Effector memory CD8-positive, alpha-beta T cell (primary cell): Measurements from ENCODE around the gene PLXNA3.

Experiments
- ATAC-seq: fragments of 150-1000 bp; cut with Tn5 transposase; replicated peaks from 2 replicates; pipeline ENCODE4 v1.10.0; 2021; ENCODE audit warnings: mild to moderate bottlenecking, moderate library complexity
- DNase-seq, 3 experiments: peaks; one replicate each; pipeline ENCODE4 v3.0.0; 2021
- H3K27ac Mint-ChIP-seq, 2 donors: one replicate each; pipeline ENCODE4 v1.8.0; 2022; ENCODE audit warnings: mild to moderate bottlenecking in 2 of 2, mixed read lengths in 2 of 2, moderate library complexity in 2 of 2
- H3K27me3 Mint-ChIP-seq, 2 donors: one replicate each; pipeline ENCODE4 v1.8.0; 2022; ENCODE audit warnings: mixed read lengths in 2 of 2
- H3K36me3 Mint-ChIP-seq: one replicate; pipeline ENCODE4 v1.8.0; 2022; ENCODE audit warnings: mild to moderate bottlenecking, moderate library complexity, mixed read lengths; ENCODE audit not compliant: insufficient read depth
- H3K4me1 Mint-ChIP-seq, 2 donors: one replicate each; pipeline ENCODE4 v1.8.0; 2022; ENCODE audit warnings: low read depth in 2 of 2, mixed read lengths in 2 of 2
- H3K4me3 Mint-ChIP-seq, 2 donors: one replicate each; pipeline ENCODE4 v1.8.0; 2022; ENCODE audit warnings: mild to moderate bottlenecking in 2 of 2, mixed read lengths in 2 of 2, moderate library complexity in 2 of 2
- H3K9me3 Mint-ChIP-seq, 2 donors: one replicate each; pipeline ENCODE4 v1.8.0; 2022; ENCODE audit warnings: mixed read lengths in 2 of 2

Gene PLXNA3

DNA sequence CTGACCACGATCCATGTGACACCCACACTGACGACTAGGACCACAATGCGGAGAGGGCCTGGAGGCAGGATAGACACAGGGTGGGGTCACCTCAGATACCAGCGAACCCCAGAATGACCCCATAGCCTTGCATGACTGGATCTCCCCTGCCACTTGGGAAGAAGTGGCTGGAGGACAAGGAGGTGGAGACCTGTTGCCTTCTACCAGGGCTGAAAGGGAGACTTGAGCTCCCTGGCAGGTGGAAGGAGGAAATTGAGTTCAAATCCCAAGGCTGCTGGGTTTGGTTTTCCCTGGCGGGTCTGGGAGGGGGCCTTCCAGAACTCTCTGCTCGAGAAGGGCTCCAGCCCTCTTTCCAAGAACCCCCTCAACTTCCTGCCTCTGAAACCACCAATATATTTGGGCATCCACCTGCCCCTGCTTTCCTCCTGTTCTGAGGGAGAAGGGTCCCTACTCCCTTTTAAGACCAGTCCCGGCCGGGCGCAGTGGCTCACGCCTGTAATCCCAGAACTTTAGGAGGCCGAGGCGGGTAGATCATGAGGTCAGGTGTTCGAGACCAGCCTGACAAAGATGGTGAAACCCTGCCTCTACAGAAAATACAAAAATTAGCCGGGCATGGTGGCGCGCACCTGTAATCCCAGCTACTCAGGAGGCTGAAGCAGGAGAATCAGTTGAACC, 54.9 kb downstream of the PLXNA3 start:
- peak overlapping the region in 1 of 2 donors; percentile 82 for H3K4me3 Mint-ChIP-seq
- H3K27me3 Mint-ChIP-seq = no peaks in the 10 kb centered on the region
- no peaks in the 10 kb centered on the region for H3K9me3 Mint-ChIP-seq
- no peak for DNase-seq
- H3K36me3 Mint-ChIP-seq = peaks cover 8% of the 10 kb centered on the region
- H3K4me1 Mint-ChIP-seq = peaks cover 15 to 17% of the 10 kb centered on the region in 2 donors
- ATAC-seq = no peak
- peak overlapping the region; percentile 20 to 87 for H3K27ac Mint-ChIP-seq

DNA sequence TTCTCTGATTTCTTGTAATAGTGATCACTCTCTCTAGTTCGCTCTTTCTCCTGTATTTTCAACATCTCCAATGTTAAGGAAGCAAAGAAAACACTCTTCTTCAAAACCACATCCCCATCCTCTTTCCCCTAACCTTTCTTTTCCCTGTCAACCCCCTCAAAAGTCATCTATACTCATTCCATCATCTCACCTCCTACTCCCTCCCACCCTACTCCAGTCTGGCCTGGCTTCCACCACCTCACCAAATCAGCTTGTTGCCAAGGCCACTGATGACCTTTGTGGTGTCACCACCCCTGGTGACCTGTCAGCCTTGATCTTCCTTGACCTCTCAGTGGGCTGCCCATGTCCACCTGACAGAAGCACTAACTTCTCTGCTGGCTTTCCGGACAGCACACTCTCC, 55.6 kb downstream of the PLXNA3 start:
- DNase-seq = no peak

DNA sequence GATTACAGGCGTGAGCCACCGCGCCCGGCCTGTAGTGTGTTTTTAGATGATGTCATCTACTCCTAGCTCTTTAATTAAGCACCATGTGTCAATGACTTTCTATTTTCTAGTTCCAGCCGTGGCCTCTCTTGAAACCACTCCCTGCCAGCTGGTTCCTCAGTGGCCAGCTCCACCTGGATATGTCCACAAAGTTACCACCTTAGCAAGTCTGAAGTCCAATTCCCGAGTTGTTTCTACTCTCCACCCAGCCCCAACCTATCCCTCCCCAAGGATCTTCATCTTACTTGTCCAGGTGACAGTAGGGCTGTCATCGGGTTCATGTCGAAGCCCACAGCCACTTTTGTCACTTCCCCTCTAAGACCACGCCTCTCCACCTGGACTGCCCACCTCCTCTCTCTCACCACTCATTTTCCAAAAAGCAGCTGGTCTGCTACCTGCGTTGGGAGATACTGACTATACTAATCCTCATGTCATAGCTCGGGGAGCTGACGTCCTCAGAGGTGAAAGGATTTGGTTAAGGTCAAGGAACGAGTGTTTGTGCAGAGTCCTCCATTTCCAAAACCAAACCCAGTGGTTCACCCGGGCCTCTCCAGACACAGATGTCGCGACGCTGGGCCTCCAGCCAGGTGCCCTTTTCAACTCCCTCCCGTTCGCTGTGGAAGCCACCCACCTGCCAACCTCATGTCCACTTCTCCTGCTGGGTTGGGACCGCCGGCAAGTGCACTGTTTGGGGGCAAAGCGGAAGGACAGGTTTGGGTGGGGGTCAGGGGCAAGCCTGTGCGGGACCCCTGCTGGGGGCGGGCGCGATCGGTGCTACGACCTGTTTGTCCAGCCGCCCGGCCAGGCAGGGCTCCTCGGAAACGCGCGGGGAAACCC, 57.2 kb downstream of the PLXNA3 start:
- no peak for ATAC-seq
- Mint-ChIP-seq H3K9me3 (no peaks in the 10 kb centered on the region), H3K27ac (peak overlapping the region; percentile 67 to 86), H3K4me1 (peaks cover 15 to 17% of the 10 kb centered on the region in 2 donors), H3K36me3 (peaks cover 3% of the 10 kb centered on the region), H3K27me3 (no peaks in the 10 kb centered on the region), H3K4me3 (peak overlapping the region; percentile 82)
- DNase-seq = no peak

More for the DNA sequence above, 55.6 kb downstream of the PLXNA3 start:
- ATAC-seq = no peak
- Mint-ChIP-seq H3K4me3 (peak overlapping the region; percentile 29 to 82), H3K9me3 (no peaks in the 10 kb centered on the region), H3K27ac (peak overlapping the region; percentile 20 to 87), H3K36me3 (peaks cover 8% of the 10 kb centered on the region), H3K27me3 (no peaks in the 10 kb centered on the region), H3K4me1 (peaks cover 15 to 17% of the 10 kb centered on the region in 2 donors)

DNA sequence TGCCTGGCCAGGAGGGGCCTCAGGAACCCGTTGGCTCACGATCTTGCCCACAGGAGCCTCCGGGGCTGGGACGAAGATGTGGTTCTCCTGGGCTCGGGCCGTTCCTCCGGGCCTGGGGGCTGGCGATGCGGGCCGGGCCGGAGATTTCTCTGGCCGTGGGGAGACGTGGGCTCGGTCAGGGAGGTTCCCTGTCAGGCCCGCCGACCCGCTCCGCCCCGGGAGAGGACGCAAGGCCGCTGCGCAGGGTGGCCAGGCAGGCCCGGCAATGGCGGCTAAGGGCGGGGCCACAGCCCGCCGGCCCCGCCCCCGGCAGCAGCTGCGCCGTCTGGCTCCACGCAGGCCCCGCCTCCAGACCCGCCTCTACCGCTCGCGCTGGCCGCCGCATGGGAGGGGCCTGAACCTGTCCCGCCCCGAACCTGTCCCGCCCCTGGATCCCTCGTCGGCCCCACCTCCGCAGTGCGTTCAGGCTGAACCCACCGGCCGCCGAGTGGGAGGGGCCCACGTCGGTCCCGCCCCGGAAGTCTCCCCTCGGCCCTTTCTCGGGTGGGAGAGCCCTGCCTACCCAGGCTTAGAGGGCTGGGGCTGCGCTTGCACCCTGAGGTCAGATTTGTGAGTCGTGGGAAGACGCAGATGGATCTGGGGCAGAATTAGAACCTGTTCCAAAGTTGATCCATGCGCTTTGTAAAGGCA, 58.0 kb downstream of the PLXNA3 start, which contains the start of gene FAM3A:
Gene FAM3A, minus strand, starts transcription at position 267 of the 690 bp plus-strand sequence. CDS start 460 bp downstream, outside the sequence.
- Mint-ChIP-seq H3K9me3 (no peaks in the 10 kb centered on the region), H3K36me3 (peaks cover 3% of the 10 kb centered on the region), H3K4me3 (peak within 1 kb of the TSS; percentile 82), H3K27me3 (no peaks in the 10 kb centered on the region), H3K27ac (peak within 1 kb of the TSS; percentile 67 to 86), H3K4me1 (peaks cover 14 to 17% of the 10 kb centered on the region in 2 donors)
- ATAC-seq = peak; percentile 91
- DNase-seq = peak; percentile 83 to 85 (median 83)

DNA sequence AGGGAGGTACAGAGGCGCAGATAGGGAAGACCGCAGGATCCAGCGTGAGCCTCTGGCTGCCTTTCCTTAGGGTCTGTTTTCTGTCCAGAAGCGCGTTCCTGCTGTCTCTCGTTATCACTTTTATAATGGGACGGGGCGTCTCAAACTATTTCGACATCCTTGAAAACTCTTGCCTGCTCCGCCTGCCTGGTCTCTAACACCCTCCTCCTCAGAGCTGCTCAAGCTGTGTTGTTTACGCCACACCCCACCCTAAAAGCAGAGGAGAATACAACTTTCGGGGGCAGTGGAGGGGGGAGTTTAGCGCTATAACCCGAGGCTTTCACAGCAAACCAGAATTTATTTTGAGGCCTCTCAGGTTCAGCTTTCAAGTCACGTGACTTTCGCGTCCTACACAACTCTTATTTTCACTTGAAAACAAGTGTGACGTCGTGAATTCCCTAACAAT, 58.6 kb downstream of the PLXNA3 start:
- peak; percentile 44 for ATAC-seq
- peak overlapping the region; percentile 67 to 86 for H3K27ac Mint-ChIP-seq
- DNase-seq = peak in 2 of 3 experiments; percentile 6 to 12
- H3K27me3 Mint-ChIP-seq = no peaks in the 10 kb centered on the region
- H3K9me3 Mint-ChIP-seq = no peaks in the 10 kb centered on the region
- peak overlapping the region; percentile 82 for H3K4me3 Mint-ChIP-seq
- peaks cover 13 to 15% of the 10 kb centered on the region in 2 donors for H3K4me1 Mint-ChIP-seq
- peaks cover 3% of the 10 kb centered on the region for H3K36me3 Mint-ChIP-seq

DNA sequence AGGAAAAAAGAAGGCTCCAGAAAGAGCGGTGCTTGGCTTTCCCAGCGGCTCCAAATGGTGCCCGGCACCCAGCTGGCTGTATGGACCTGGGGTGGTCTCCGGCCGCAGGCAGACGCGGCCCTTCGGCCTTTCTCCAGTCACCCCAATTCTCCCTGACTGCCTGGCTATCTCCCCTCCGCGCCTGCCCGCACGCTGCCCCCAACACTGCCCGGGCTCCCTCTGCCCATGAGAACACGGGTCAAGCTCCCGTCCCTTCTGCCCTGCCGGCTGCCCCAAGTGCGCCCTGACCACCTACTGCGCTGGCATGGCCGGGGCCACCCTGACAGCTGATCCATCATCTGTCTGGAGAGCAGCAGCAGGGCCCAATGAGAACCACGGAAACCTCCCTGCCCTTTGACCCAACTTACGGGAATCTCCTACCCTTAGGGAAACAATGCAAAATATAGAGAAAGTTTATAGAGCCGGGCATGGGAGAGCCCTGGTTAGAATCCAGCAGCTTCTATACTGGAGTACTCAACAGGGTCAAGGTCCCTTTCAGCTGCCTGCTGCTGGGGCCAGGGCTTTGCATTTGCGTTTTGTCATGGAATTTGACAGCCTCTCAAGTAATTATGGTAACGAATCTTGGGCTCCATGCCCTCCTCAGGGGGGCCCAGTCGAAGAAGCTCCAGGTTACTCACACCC, 59.2 kb downstream of the PLXNA3 start:
- H3K4me1 Mint-ChIP-seq = peaks cover 13% of the 10 kb centered on the region in 2 donors
- H3K9me3 Mint-ChIP-seq = no peaks in the 10 kb centered on the region
- peak overlapping the region in 1 of 2 donors; percentile 86 for H3K27ac Mint-ChIP-seq
- ATAC-seq (no peak), DNase-seq (no peak)
- H3K4me3 Mint-ChIP-seq = peak overlapping the region; percentile 40 to 82
- H3K27me3 Mint-ChIP-seq = no peaks in the 10 kb centered on the region
- H3K36me3 Mint-ChIP-seq = peaks cover 3% of the 10 kb centered on the region

DNA sequence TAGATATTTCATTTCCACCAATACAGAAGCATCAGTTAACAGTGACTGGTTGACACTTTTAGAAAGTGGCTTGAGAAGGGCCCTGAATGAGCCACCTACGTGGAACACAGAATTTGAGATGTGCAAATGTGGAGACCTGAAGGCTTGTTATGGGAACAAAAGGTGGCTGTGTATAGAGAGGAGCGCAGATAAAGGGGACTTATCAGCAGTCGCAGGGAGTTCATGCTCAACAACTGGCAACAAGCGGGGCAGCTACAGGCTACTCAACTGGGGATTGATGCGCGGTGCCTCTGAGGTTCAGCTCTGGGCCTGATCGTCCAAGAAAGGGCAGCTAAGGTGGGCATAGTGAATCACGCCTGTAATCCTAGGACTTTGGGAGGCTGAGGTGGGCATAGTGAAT, 61.3 kb downstream of the PLXNA3 start:
- Mint-ChIP-seq H3K27ac (no peak overlapping the region), H3K27me3 (no peaks in the 10 kb centered on the region), H3K36me3 (peaks cover 3% of the 10 kb centered on the region), H3K4me3 (no peak overlapping the region), H3K9me3 (no peaks in the 10 kb centered on the region), H3K4me1 (peaks cover 7 to 9% of the 10 kb centered on the region in 2 donors)
- DNase-seq = no peak
- no peak for ATAC-seq

DNA sequence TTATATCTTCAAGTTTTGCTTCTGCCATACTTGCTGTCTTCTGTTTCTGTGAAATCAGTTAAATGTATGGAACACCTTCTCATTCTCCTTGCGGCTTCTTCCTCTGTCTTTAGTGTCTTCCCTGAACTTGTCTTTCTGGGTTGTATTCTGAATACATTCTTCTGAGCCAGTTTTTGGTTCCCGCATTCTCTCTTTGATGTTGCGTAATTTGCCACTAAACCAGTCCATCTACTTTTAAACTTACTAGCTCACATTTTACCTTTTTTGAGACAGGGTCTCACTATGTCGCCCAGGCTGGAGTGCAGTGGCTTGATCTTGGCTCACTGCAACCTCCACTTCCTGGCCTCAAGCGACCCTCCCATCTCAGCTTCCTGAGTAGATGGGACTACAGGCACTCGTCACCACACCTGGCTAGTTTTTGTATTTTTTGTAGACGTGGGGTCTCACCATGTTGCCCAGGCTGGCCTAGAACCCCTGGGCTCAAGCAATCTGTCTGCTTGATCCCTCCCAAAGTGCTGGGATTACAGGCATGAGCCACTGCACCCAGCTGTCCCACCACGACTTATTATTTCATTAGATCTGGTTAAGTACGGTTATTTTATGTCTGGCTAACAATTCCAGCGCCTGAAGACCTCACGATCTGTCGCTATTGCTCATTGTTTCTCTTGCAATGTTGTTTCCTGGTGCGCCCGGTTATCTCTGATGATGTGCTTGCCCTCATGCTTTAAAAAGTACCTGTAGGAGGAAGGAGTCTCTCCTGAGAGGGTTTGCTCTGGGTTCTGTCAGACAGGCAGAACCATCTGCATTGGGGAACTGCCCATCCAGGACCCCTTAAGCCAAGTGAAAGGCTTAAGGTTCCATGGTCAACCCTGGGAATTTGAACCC, 67.8 kb downstream of the PLXNA3 start:
- ATAC-seq = no peak
- peaks cover 6 to 13% of the 10 kb centered on the region in 2 donors for H3K4me1 Mint-ChIP-seq
- H3K27me3 Mint-ChIP-seq = no peaks in the 10 kb centered on the region
- H3K9me3 Mint-ChIP-seq = no peaks in the 10 kb centered on the region
- peak overlapping the region; percentile 44 to 46 for H3K27ac Mint-ChIP-seq
- DNase-seq = no peak
- H3K36me3 Mint-ChIP-seq = peaks cover 14% of the 10 kb centered on the region
- peak overlapping the region in 1 of 2 donors; percentile 6 for H3K4me3 Mint-ChIP-seq

DNA sequence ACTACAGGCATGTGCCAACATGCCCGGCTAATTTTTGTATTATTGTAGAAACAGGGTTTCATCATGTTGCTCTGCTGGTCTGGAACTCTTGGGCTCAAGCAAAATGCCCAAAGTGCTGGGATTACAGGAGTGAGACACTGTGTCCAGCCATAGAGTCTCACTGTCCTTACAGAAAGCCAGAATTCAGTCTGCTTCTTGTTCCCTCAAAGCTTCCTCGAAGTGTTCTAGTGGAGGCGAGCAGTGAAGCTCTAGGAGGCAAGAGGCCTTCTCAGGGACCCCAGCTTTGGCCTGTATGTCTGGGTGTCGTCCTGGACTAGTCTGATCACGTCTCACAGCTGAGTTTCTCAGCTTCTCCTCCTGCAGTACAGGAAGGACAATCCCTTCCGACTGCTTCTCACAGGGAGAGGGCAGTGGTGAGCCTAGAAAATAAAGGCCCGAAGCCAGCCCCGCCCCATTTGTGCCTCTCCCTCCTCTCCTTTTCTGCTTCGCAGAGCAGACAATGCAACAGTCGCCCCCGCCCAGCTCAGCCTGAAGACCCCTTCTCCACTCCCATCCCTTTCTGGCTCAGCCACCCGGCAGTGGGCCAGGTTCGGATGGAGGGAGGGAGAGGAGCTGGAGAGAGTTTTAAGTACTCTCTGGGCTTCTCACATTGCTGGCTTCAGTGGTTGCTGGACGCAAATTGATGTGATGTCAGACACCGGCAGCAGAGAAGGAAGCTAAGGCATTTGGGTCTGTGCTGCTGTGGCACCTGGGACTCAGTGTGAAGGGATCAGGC, 69.0 kb downstream of the PLXNA3 start:
- ATAC-seq (peak; percentile 79), DNase-seq (peak; percentile 27 to 31 (median 28))
- no peak overlapping the region for H3K27ac Mint-ChIP-seq
- peak overlapping the region in 1 of 2 donors; percentile 15 for H3K4me3 Mint-ChIP-seq
- no peaks in the 10 kb centered on the region for H3K9me3 Mint-ChIP-seq
- peaks cover 6 to 13% of the 10 kb centered on the region in 2 donors for H3K4me1 Mint-ChIP-seq
- H3K27me3 Mint-ChIP-seq = no peaks in the 10 kb centered on the region
- H3K36me3 Mint-ChIP-seq = peaks cover 18% of the 10 kb centered on the region
